OCI-LY3 (cell line): ENCODE results near the gene SPEF2.

ENCODE experiments used
- CTCF ChIP-seq: fragments of 200-600, 300-600 bp; sonication (generic); IDR thresholded peaks from 2 replicates; pipeline ENCODE4 v1.5.1; 2014; ENCODE audit warnings: antibody characterized with exemption, low read length, low read depth
- EZH2phosphoT487 ChIP-seq: fragments of 200-600 bp; shearing (Covaris generic); IDR thresholded peaks from 2 replicates; pipeline ENCODE4 v1.6.1; 2018; ENCODE audit warnings: antibody characterized with exemption, mixed run types, low read depth

GRCh38 chr5:35830587-35830986 is 212.9 kb downstream of the SPEF2 start:
- TF ChIP-seq CTCF (no peak), EZH2phosphoT487 (no peak)
